T1000 (cell line): ENCODE results near the gene SEC24A.
"Not testable (repeated sequence)": the region's sequence is repeated elsewhere in the genome, so short reads cannot be mapped to it uniquely, and the experiment has no call there.

Experiments used
- DNase-seq: peaks from one replicate; lab custom pipeline; 2025; ENCODE audit warnings: mixed read lengths; lab: John Stamatoyannopoulos, UW

Gene SEC24A

GRCh38 chr5:134650660-134651059 lies 2.1 kb downstream of the SEC24A start:
- DNase-seq = not testable (repeated sequence)

GRCh38 chr5:134651531-134651930 lies 2.9 kb downstream of the SEC24A start:
- no peak for DNase-seq

GRCh38 chr5:134656690-134657089 lies 8.1 kb downstream of the SEC24A start:
- no peak for DNase-seq

DNA sequence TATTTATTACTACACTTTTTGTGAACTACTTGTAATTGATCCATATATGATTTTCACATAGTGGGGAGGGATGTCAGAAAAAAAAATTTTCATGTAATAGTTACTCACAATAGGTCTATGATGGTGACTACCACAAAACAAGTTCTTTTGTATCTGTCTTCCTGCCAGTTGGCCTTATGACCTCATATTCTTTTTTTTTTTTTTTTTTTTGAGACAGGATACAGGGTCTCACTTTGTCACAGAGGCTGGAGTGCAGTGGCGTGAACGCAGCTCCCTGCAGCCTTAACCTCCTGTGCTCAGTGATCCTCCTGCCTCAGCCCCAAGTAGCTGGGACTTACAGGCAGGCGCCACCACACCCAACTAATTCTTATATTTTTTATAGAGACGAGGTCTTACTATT lies 10.9 kb downstream of the SEC24A start:
- DNase-seq = no peak

- no peak for DNase-seq
Measured at GRCh38 chr5:134659922-134660321, 11.3 kb downstream of the SEC24A start.

DNA sequence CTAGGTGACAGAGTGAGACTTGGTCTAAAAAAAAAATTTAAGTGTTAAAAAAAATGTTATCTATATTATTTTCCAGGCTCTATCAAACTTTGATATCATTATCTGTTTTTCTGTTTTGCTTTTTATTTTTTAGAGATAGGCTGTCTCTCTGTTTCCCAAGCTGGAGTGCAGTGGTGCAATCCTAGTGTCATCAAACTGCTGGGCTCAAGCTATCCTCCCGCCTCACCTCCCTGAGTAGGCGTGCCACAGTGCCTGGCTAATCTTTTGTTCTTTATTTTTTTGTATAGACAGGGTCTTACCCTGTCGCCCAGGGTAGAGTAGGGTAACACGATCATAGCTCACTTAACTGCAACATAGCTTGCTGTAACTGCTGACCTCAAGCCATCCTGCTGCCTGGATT lies 14.4 kb downstream of the SEC24A start:
- DNase-seq = no peak

DNA sequence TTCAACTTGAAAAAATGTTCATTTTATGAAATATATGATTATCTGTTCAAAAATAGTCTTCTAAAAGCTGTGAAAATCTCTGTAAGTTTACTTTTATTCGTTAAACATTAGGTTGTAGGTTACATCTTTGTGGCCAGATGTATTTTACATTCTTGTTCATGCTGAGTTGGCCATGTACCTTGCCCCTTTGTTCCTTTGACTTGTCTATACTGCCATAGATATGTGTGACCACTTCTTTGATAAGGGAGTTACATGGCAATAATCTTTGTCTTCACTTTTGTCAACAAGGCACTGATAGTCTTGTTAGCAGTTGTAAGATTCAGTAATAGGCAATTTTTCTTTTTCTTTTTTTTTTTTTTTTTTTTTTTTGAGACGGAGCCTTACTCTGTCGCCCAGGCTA lies 15.9 kb downstream of the SEC24A start:
- DNase-seq = no peak

DNA sequence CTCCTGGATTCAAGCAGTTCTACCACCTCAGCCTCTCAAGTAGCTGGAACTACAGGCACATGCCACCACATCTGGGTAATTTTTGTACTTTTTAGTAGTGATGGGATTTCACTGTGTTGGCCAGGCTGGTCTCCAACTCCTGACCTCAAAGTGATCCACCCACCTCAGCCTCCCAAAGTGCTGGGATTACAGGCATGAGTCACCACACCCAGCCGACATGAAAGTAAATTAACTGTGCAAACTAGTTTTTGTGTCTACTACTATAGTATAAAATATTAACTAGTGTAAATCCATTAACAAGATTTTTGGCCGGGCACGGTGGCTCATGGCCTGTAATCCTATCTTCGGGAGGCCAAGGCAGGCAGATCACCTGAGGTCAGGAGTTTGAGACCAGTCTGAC lies 25.0 kb downstream of the SEC24A start:
- DNase-seq = not testable (repeated sequence)

GRCh38 chr5:134677357-134677756 lies 28.8 kb downstream of the SEC24A start:
- DNase-seq = not testable (repeated sequence)

GRCh38 chr5:134690144-134690543 lies 41.6 kb downstream of the SEC24A start:
- DNase-seq = not testable (repeated sequence)

GRCh38 chr5:134692722-134693121 lies 44.1 kb downstream of the SEC24A start:
- no peak for DNase-seq

DNA sequence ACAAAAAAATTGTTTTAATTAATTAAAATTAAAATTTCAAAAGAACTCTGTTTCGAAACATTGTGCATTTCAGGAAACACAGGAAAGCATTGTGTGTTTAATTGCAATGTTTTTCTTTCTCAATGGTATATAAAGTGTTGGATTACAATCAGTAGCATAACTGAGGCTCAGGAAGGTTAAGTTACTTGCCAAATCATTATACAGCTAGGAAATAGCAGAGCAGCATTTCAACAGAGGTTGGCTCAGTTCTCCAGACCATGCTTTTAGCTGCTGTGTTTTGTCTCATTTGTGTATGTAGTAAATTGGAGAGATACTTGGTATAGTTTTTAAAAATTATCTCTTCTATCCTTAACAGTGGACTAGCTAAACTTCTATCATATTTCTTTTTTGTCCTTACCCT lies 59.7 kb downstream of the SEC24A start:
- no peak for DNase-seq

- DNase-seq = no peak
Measured at GRCh38 chr5:134714120-134714519, 65.5 kb downstream of the SEC24A start.

- no peak for DNase-seq
Measured at GRCh38 chr5:134714541-134714940, 66.0 kb downstream of the SEC24A start.

- not testable (repeated sequence) for DNase-seq
Measured at GRCh38 chr5:134715466-134715865, 66.9 kb downstream of the SEC24A start.

GRCh38 chr5:134724872-134725271 lies 76.3 kb downstream of the SEC24A start:
- no peak for DNase-seq

DNA sequence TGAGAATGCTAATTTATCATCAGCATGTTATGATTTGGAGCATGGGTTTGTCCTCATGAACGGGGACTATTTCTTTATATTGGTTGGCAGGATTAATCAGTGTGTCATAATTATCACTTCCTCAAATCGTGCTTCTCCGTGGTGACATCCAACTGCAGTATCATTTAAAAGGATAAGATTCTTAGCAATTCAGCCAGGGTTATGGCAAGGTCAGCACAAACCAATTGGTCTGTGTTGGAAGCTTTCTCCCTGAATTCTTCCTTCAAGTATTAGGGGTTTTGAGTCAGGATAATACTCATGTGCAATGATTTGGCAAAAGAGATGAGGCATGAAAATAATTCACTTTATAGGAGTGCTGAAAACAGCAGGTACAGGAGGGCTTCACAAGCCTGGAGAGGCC lies 84.2 kb downstream of the SEC24A start:
- no peak for DNase-seq

GRCh38 chr5:134735243-134735642 lies 86.7 kb downstream of the SEC24A start:
- DNase-seq = no peak

DNA sequence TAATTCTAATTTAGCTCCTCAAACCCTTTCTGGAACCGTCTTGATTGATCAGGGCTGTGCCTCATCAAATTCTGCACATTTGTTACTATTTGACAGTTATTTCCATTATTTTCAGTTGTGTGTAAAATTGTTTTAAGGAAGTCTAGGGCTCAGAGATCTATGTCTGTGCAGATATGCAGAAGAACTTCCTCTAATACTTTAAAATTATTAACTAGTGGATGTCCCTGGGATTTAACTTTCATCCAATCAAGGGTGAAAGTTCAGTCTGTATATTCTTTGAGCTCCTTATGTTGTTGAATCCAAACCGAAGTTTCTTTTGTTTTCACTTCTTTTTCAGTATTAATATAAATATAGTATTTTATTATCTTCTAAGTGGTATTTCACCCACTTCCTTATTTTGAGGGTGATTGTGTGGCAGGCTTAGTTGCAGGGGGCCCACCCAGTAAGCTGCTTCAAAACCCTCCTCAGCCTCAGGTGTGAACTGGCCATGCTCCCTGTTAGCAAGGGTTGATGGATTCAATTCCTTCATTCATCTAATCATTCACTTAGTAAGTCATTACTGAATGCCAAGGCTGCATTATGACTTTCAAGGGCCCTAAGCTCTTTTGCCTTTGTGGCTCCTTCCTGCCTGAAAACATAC lies 87.7 kb downstream of the SEC24A start:
- no peak for DNase-seq

- peak; percentile 91 for DNase-seq
Measured at GRCh38 chr5:134738133-134738962, 89.8 kb downstream of the SEC24A start, which contains the start of gene CAMLG. CAMLG (plus strand) TSS chr5:134738548; CDS start chr5:134738621, 73 bp downstream.

GRCh38 chr5:134738963-134739661 lies 90.5 kb downstream of the SEC24A start:
- DNase-seq = no peak

DNA sequence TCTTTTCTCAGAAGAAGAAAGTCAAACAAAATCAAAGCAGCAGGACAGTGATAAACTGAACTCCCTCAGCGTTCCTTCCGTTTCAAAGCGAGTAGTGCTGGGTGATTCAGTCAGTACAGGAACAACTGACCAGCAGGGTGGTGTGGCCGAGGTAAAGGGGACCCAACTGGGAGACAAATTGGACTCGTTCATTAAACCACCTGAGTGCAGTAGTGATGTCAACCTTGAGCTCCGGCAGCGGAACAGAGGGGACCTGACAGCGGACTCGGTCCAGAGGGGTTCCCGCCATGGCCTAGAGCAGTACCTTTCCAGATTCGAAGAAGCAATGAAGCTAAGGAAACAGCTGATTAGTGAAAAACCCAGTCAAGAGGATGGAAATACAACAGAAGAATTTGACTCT lies 92.5 kb downstream of the SEC24A start:
- no peak for DNase-seq

GRCh38 chr5:134742134-134742533 lies 93.5 kb downstream of the SEC24A start:
- DNase-seq = no peak
